AG08395 (cell line): ENCODE data around the gene GRPEL1.

Source experiments
- DNase-seq: peaks from one replicate; pipeline ENCODE4 v3.0.0; 2012; ENCODE audit warnings: mixed read lengths, low spot score

The GRPEL1 gene

DNA sequence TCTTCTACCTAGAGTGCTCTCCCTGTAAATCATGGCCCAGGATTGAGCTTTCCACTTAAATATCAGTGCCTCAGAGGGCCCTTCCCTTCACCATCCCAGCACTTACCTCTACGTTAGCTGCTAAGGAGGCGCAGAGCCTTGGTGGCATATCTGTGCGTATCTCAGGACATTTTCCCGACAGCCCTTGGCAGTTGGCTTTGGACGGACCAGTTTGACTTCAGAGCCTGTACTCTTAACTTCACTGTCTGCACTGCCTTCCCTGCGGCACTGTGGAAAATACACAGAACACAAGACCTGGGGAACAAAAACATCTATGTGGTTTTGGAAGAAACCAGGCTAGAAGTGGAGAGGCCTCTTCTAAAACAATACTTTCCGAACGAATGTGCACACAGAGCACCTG is 22.3 kb downstream of the GRPEL1 start:
- no peak for DNase-seq

DNA sequence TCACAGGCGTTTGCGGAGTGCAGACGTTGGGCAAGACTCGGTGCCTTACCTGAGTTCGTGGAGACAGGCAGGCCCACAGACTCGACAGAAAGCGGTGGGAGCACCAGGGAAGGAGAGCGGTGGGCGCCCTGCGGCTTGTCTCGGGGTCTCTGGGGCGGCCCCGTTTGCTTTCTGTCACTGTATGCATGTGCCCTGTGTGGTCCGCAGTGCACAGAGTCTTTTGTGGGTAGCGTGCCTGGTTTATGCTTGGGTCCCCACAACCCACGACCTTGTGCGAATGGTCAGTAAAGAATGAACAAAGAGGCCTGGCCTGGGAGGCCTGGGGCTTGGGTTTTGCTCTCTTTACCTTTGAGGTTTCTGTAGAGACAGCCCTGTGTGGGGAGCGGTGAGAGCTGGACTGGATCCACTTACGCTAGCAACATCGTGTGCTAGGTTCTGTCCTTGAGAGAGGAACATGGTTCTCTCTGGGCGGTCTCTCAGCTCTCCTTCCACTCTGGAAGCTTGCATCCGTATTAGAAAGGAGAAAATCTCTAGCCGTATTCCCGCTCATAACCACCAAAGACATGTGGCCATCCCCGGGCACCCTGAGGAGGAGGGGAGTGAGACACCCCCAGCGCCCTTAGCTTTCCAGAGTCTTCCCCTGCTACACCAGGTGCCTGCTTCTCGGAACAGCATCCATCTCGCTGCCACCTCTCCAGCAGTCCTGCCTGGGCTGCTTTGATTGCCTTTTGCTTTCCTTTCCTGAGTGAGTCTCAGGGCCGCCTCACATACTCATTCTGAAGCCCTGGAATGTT is 23.5 kb downstream of the GRPEL1 start:
- DNase-seq = peak; percentile 16

DNA sequence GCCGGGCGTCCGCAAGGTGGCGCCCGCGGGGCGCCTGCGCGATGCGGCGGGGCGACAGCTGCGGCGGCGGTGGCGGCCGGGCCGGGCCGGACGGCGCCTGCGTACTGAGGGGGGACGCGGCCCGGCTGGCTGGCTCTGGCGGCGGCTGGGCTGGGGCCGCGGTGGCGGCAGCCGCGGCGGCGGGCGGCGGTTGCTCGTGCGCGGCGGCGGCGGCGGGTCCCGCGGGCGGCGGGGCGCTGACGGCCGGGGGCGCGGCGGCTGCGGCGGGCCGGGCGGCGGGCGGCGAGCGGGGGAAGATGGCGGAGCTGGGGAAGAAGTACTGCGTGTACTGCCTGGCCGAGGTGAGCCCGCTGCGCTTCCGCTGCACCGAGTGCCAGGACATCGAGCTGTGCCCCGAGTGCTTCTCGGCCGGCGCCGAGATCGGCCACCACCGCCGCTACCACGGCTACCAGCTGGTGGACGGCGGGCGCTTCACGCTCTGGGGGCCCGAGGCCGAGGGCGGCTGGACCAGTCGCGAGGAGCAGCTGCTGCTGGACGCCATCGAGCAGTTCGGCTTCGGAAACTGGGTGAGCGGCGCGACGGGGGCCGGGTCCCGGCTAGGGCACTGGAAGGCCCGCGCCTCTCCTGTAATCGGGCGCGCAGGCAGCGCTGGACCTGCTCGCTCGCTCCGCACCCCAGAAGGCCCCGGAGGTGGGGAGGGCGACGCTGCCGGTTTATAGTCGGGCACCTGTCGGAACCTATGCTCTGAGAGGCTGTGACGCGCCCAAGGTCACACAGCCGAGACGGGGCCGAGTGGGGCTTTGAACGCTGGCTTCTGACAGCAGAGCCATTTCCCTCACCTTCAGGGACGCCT is 24.4 kb downstream of the GRPEL1 start, which contains the start of gene TADA2B:
TADA2B (plus strand) TSS at position 89 of the 853 bp plus-strand sequence; CDS start at position 297, 208 bp downstream.
- DNase-seq = no peak

GRCh38 chr4:7042503-7043283 is 25.2 kb downstream of the GRPEL1 start:
- peak; percentile 100 for DNase-seq

GRCh38 chr4:7041801-7042502 is 25.9 kb downstream of the GRPEL1 start:
- no peak for DNase-seq

GRCh38 chr4:7041246-7041645 is 26.6 kb downstream of the GRPEL1 start:
- DNase-seq = no peak

DNA sequence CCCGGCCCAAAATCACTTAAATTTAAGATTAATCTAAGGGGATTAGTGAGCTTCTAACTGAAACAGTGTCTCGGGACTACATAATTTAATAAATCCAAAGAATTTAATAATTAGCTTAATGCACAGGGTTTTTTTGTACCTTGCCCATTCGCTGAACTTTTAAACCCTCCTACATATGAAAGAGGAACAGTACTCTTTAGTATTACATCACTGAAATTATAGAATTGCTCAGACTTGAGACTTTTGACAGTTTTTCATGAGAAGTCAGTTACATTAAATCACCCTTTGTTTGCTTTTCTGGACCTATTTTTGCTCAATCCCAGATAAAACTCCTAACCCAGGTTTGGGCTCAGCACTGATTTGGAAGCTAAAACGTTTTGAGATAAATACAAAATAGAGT is 27.1 kb downstream of the GRPEL1 start:
- DNase-seq = no peak

DNA sequence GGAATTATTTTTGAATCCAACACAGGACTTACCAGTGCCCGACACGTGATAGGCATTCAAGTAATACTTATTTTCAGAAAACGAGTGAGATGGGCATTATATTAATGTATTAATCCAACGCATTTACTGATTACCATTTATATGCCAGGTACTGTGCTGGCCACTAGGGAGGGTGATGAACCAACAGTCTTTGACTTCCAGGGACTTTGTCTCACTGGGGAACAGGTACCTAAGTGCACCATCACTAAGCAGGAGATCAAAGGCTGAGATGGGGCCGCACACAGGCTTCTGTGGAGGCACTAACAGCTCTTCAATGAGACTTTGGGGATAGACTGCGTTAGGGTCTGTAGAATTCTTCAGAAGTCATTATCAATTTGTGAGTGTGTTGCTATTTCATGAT is 30.4 kb downstream of the GRPEL1 start:
- no peak for DNase-seq

DNA sequence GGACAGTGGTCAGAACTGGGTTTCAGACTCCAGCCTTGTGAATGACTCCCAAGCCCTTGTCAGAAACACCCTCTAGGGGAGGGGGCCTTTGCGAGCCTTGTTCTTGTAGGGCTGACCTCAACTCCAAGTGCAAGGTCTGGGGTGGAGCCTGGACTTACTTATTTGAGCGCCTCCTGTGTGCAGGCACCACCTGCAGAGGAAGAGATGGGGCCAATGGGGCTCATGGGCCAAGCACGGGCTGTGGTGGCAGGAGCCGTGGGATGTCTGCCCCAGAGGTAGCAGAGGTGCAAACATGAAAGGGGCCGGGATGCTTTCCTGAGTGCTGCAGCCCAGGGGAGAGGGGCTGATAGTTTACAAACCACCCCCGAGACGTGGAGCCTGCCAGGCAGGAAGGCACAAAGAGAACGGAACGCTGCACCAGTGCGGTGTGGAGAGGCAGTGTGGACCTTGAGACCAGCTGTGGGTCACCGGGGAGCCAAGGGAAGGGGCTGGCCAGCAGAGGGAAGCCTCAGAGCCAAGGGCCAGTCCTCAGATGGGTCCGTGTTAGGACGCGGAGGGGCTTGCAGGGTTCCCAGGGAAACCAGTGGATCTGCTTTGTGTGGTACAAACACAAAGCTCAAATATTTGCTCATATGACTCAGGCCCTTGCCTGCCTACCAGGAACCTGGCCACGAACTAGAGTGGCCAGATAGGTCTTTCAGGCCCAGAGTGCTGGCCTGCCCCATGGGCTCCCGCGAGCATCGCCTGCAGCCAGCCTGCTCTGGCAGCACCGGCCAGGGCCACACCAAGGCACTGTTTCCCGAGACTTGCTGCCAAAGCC is 33.4 kb downstream of the GRPEL1 start:
- peak; percentile 76 for DNase-seq

- no peak for DNase-seq
These were observed 35.3 kb downstream of the GRPEL1 start for GRCh38 chr4:7032596-7032995.

- no peak for DNase-seq
These were observed 36.1 kb downstream of the GRPEL1 start for GRCh38 chr4:7031558-7032449.

DNA sequence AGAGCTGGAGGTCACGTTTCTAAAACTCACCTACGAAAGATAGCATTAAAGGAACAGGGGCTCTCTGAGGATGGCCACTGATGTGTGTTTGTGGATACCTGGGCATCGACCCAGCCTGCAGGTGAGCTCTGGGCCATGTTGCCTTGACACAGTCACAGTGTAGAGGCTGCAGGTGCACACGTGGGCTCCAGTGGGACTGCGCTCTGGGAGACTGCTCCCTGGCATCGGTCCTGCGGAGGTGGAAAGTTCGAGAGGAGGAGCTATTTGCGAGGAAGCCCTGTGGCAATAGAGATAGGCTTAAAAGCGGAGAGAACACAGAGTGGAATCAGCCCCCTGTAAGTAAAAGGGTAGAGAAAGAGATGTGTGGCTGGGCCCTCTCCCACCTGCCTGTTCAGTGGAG is 37.0 kb downstream of the GRPEL1 start:
- no peak for DNase-seq

DNA sequence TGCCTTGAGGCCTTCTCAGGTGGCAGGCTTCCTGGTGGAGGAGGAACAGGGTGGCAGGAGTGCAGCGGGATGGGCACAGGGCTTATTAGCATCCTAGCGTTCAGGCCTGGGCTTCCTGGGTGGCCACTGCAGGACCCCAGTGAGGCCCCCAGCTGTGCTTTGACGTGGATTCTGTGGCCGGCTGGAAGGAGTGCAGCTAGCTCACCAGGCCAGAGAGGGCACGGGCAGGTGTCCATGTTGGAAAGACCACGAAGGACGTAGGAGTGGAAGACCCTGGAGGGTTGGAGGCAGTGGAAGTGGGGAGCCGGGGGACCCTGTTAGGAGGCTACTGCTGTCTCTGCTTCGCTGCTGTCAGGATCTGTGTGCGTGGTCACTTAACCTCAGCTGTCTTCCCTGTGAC is 37.9 kb downstream of the GRPEL1 start:
- no peak for DNase-seq

GRCh38 chr4:7029212-7029611 is 38.7 kb downstream of the GRPEL1 start:
- DNase-seq = no peak

GRCh38 chr4:7027913-7028312 is 40.0 kb downstream of the GRPEL1 start:
- no peak for DNase-seq

GRCh38 chr4:7027284-7027683 is 40.6 kb downstream of the GRPEL1 start:
- no peak for DNase-seq

DNA sequence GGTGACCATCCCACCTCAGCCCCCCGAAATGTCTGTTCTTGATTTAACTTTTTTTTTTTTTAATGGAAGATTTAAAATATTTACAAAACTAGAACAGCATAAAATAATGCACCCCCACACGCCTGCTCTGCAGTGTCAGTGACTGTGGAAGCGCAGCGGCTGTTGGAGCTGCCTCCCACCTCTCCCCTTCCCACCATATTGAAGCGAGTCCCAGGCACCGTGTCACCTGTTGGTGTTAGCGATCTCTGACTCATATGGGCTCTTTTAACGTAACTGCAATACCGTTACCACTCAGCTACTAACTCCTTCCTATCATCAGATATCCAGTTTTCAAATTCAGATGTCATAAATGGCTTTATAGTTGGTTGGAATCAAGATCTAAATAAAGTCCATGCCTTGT is 41.8 kb downstream of the GRPEL1 start:
- no peak for DNase-seq

DNA sequence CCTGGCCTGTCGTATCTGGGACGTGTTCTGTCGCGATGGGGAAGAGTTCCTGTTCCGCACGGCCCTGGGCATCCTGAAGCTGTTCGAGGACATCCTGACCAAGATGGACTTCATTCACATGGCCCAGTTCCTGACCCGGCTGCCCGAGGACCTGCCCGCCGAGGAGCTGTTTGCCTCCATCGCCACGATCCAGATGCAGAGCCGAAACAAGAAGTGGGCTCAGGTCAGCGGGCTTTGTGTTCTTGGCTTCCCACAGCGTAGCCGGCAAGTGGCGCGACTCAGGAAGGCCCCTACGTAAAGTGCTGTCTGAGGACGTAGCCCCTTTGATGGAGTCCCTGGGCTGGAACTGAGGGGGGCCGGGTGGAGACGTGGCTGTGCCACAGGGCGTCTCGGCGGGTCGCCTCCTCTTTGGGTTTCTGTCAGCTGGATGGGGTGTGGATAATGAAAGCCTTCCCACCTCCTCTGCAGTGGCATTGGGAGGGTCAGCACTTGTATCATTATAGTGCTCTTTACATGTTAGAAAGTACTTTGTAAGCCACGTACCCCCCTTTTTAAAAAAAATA is 42.7 kb downstream of the GRPEL1 start:
- DNase-seq = no peak

GRCh38 chr4:7024336-7024890 is 43.5 kb downstream of the GRPEL1 start:
- no peak for DNase-seq
